Caki2 (cell line): ENCODE data around the gene RASSF6. TPM values are rescaled to one million over a fixed set of nuclear protein-coding genes. Genes with fewer than 3 reads are reported as not detected.
"Not testable (repeated sequence)": the region's sequence is repeated elsewhere in the genome, so short reads cannot be mapped to it uniquely, and the experiment has no call there.

Experiments
- DNase-seq: peaks from one replicate; pipeline ENCODE4 v3.0.0-alpha.2; 2015; ENCODE audit warnings: low read depth
- in situ Hi-C: cut with HindIII; loops from 2 replicates; pipeline ENCODE4 v1.10.0; 2016; ENCODE audit warnings: low sequenced_read_pairs, low pct_unique_long_range_greater_than_20kb, mixed read lengths
- total RNA-seq: library from RNA; depleted of rRNA; stranded (reverse); fragments of >200 nt; shearing (Covaris generic); gene quantifications from 2 replicates; pipeline ENCODE4 v1.2.3, GENCODE V29; 2014; ENCODE audit warnings: low replicate concordance

RASSF6 gene
- total RNA-seq, 1 experiment from 2014 or later = 1.0 TPM

DNA sequence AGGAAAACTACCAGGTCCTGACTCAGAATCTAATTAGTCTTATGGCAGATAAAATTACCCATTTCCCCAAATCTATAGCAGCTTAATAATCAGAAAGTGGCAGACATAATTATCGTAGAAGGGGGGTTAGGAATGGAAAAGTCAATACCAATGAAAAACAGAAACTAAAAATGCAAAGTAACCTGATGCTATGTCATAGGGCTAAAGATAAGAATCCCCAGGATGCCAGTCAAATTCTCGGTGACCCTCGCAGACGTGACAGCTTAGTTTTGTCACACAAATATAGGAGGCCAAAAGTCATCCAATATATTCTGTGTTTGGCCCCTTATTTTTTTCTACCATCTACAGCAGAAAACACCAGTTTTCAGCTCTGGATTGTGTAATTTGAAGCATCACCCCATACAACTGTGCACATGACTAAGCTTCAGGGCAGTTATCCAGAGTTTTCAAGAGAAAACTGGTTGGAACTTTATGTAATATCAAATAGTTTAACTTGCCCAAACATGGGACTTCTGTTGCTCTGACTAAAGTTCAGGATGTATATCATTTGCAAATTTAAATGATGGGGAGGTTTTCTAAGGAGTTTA is 30.9 kb downstream of the RASSF6 start:
- in situ Hi-C loops = no loop called here
- no peak for DNase-seq

DNA sequence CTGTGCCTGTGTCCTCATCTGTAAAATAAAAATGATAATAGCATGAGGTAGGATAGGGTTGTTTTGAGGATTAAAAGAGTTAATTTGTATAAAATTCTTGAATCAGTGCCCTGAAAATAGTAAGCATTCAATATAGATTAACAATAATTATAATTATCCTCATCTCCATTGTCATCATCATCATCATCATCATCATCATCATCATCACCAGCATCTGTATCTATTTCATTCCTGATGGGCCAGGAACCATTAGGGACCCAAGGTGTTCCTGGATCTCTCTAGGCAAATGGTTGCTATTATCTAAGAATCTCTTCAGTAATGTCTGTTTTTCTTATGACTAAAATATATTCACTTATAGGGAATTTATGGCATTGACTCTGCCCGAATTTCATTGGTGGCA is 31.6 kb downstream of the RASSF6 start:
- no peak for DNase-seq
- in situ Hi-C loops = no loop called here

DNA sequence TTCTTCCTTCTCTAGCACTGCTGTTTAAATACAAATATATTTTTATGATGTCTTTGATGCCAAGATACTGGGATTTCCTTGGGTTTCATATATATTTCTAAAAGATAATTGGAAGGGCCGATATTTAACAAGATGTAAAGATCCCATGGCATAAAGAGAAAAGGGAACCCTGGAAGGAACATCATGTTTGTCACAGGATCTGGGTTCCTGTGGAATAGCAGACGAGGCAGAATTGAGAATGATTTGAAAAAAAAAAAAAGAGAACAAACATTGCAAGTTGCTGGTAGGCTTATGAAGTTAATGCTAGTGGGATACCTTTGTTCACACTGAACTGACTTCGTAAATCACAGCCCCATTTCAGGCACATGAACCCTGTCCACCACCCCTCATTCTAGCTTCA is 33.6 kb downstream of the RASSF6 start:
- DNase-seq = no peak
- in situ Hi-C loops = no loop called here

DNA sequence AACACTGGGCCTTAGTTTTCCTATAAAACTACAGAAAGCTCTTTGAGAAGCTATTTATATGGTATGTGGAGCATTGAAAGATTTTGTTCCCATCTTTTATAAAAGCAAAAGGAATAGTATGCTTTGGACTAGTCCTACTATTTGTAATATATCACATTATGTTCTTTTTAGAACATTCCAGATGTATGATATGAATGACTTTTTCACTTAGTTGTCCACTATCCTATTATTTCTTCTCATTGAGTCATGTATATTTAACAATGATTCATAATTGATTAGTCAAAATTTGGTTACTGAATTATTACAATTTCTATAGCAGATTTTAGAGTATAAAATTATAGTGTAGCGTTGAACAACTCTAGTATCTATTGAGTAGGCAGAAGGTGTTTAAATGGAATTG is 34.2 kb downstream of the RASSF6 start:
- no peak for DNase-seq
- in situ Hi-C loops = no loop called here

DNA sequence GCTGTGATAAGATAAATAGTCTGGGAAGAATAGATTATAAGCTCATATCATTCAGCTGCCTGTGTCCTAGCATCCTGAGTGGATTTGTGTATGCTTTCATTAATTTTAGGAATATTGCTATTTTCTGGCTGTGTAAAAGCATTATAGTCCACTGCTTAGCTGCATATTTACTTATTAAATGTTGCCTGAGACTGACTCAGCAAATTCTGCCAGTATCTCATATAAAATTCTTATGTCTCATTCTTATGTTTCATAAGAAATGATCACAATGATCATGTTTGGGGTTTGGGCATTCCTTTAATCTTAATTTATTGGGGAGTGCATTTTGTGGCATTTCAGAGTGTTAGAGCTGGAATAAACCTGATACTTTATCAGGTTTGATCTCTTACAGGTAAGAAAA is 34.9 kb downstream of the RASSF6 start:
- no peak for DNase-seq
- in situ Hi-C loops = no loop called here

DNA sequence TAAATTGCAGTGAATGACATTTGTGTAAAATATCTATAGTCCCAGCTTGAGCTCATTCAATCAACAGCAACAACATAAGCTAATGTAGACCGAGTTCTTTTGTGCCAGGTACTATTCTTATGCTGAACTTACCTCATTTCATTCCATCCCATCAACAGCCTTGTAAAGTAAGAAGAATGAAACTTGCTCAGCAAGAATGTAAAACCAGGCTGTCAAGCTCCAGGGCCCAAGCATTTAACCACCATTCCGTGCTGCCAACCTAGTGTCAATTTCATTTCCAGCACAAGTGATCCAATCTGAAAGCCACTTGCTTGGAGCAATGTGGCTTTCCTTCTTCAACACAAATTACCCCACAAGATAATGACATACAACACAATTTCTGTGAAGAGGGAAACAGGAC is 36.6 kb downstream of the RASSF6 start:
- no peak for DNase-seq
- in situ Hi-C loops = no loop called here

DNA sequence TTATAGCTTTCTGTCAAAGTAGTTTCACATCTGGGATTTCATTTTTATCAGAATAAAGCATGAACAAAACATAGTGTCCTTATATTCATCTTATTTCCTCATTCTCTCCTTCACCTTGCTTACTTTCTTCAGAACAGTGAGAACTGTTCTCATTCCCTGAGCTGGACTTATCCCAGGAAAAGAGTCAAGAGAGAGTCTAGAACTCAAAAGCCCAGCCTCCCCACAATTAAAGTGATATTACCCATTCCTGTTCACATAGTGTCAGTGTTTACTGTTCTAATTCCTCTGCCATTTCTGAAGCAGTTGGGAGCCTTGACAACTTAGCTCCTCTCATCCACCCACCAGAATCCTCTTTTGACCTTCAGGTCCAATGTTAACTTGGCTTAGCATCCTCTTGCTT is 42.9 kb downstream of the RASSF6 start:
- no peak for DNase-seq
- in situ Hi-C loops = no loop called here

DNA sequence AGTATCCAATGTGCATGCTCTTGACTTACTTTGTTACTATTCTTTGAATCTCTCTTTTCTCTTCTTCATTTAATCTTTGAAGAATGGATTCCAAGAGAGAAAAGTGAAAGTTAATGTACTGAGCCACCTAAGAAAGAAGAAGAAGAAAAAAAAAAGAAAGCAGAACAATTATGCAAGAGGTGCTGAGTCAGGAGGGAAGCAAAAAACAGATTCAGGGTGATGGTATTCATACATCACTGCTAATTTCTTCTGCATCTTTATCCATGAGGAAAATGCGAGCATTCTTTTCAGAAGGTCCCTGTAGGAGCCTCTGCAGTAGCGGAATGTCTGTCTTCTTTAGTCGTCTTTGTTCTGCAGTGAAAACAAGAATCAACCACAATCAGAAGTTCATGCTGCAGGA is 43.9 kb downstream of the RASSF6 start:
- DNase-seq = no peak
- in situ Hi-C loops = no loop called here

DNA sequence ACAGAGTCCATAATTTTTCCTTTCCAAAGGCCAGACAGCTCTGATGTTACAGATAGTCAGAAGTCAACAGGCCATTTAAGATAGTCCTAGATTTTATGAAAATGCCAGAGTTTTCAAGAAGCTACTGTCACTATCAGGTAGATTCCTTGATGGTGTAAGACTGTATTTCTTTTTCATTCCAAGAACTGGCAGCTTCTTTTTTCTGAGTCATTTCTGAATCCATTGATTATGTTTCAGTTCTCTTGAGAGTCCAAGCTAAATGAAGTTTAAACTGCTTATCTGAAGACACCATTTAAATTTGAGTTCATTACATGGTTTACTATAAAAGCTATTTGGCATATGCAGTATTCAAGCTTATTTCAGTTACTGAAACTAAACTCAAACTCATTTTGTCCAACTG is 44.6 kb downstream of the RASSF6 start:
- in situ Hi-C loops = no loop called here
- no peak for DNase-seq

DNA sequence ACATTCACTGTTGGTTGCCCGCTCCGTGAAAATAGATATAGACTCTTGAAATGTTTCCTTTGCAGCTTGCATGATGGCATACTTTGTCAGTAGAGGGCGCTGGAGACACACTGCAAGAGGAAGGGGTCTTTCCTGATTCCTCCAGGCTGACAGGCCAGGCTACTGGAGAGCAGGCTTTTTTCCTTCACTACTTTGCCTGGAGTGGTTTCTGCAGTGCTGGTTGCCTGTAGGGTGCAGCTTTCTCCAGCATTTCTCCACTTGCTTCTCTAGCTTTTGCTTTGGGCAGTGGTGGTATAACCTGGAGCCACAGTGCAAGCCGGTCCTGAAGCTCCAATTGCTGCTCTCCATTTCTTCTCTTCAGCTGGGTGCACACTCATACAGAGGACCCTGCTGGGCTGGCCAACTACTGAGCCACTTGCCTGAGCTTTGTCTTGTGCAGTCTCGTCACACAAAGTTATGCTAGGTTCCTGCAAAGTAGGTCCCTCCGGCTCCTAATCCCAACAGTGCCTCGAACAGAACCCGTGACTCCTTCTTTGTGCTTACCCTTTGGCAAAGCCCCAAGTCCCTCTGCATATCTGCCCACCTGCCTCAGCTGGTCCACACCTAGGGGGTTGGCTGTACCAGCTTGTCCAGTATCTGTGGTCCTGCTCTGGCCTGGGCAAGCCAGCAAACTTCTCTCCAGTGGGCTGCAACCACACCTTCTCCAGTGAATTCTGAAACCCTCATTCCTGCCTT is 46.3 kb downstream of the RASSF6 start:
- in situ Hi-C loops = no loop called here
- peak; percentile 52 for DNase-seq

DNA sequence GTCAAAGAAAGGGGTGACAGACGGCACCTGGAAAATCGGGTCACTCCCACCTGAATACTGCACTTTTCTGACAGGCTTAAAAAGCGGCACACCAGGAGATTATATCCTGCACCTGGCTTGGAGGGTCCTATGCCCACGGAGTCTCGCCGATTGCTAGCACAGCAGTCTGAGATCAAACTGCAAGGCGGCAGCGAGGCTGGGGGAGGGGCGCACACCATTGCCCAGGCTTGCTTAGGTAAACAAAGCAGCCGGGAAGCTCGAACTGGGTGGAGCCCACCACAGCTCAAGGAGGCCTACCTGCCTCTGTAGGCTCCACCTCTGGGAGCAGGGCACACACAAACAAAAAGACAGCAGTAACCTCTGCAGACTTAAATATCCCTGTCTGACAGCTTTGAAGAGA is 69.4 kb downstream of the RASSF6 start:
- DNase-seq, in situ Hi-C loops: not testable (repeated sequence)

DNA sequence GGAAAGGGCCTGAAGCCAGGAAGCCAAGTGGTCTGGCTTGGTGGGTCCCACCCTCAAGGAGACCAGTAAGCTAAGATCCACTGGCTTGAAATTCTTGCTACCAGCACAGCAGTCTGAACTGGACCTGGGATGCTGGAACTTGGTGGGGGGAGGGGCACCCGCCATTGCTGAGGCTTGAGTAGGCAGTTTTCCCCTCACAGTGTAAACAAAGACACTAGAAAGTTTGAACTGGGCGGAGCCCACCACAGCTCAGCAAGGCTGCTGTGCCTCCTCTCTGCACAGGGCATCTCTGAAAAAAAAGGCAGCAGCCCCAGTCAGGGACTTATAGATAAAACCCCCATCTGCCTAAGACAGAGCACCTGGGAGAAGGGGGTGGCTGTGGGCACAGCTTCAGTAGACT is 75.6 kb downstream of the RASSF6 start:
- in situ Hi-C loops = no loop called here

DNA sequence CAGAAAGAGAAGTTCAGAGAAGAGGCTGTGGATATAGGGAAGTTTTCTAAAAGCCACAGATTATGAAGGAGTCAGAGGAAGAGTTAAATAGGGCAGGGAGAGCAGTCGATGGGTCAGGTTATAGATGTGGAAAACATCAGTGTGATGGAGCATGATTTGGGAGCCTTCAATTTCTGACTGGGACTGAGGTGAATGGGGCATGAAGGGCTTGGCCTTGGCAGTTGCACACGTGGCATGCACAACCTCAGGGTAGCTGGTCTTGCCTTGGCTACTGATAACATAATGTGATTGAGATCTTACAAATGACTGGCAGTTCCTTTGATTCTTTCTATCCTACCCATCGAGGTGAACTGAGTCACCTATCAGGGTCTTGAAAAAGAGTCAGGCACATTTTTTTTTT is 79.0 kb downstream of the RASSF6 start:
- in situ Hi-C loops = no loop called here
- DNase-seq = no peak

More for the DNA sequence above, 75.6 kb downstream of the RASSF6 start:
- DNase-seq = no peak

DNA sequence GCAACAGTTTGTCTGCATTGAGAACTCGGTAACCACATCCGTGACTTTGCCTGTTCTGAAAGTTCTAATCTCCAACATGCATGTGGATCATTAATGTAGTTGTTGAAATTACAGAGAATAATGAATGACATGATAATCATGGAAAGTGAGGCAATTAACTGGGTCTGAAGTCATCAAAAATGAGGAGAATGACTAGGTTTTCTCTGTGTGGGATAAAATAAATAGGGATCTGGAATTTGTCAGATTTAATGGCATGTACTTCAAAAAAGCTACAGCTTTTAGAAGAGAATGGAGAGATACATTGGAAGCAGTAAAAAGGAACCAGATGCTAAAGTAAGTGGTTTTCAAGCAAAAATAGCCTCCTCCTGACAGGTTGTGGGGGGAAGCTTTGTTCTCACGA is 79.4 kb downstream of the RASSF6 start:
- no peak for DNase-seq
- in situ Hi-C loops = no loop called here

DNA sequence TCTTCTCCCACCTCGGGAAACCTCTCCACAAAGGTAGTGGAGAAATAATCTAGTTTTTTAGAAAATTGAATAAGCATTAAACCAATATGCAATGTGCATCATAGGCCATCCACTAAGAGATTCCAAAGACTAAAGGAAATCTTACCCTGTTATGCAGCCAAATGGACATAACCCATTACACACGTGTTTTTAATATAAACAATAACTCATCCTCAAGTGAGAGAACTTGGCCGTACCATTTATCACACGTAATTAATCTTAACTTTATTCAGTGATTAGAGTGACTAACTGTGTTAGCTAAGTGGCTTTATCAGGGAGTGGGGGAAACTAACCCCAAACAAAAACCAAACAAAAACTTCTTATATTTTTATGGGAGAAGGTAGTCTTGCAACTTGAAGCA is 80.8 kb downstream of the RASSF6 start:
- in situ Hi-C loops = no loop called here

DNA sequence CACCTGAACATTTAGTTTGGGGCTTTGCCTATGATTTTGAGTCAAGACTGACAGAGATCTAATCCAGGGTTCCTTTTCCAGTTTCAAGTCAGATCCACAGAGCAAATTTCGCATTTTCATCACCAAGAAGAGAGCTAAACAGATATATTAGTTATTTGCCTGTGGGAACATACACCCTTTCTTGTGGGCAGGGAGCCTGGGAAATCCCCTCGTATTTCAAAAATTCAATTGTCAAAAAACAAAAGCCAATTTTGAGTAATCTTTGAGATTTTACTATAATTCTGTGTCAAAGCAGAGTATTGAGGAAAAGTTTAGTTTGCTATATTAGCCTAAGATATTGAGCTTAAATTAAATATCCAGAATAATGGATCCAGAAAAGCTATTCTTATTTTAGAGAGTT is 82.1 kb downstream of the RASSF6 start:
- in situ Hi-C loops = no loop called here
- no peak for DNase-seq

More for the DNA sequence above, 80.8 kb downstream of the RASSF6 start:
- no peak for DNase-seq

DNA sequence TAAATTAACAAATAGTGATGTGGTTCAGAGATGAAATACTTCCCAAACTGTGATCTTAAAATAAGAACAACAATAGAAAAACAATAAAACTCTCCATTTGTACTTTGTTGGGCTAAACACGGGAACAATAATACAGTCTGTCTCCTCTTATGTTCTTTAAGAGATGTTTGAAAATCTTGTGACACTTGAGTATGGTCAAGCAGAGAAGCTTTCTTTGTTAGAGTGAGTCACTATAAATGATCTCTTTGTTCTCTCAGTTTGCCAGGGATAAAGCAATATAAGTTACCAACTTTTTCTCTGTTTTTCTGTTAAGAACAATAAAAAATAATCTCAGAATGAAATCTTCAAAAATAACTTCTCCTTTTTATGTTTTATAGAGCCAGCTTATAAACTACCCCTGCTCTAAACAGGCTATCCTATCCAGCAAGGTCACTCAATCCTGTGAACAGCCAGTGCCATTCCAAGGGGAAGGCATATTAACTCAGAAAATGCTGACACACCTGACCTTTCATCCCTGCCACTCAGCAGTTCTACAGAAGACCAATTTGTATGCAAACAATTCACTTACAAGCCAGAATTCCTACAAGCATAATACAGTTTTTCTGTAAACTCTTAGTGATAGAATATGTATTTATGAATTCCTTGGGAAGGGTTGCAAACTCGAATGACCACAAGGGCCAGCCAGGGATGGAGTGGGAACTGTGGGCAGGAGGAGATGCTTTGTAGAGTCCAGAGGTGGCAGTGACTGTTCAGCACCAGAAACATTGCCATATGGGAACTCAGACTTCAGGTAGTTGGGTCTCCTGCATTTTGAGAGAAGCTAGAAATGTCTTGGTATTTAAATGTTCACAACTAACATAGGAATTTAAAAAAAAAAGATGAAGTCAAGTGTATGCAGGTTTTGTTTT is 86.5 kb downstream of the RASSF6 start:
- in situ Hi-C loops = no loop called here
- no peak for DNase-seq

DNA sequence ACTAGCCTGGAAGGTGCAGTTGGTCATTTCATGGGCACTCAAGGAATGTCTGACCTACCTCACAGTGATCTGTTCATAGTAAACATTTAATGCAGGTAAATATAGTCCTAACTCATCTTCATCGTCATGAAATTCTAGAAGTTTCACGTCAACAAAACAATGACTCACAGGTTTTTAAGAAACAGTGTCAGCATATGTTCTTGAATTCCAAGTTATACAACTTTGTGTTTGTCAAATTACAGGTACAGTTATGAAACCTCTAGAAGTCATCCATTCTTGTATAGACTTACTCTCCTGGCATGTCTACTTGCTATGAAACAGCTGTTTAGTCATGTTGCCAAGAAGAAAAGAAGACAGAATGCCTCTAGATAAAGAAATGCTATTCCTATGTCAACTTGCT is 92.1 kb downstream of the RASSF6 start:
- no peak for DNase-seq
- in situ Hi-C loops = no loop called here

DNA sequence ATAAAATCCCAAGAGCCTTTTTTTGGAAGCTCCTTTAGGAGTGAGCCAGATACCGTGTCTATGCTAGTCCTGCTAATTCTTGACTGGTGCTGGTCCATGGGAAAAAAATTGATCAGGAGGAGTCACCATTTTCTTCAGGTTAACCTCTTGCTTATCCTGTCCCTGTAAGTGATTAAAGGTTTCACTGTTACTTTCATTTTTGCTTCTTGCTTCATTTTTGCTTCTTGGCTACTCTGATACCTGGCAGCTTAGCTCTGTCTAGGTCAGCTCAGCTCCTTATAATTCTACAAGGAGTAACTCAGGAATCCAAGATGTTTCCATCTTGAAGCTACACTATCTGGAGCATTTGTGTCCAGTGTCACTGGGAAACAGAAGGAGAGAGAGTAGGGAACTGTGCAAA is 93.0 kb downstream of the RASSF6 start:
- no peak for DNase-seq
- in situ Hi-C loops = no loop called here
